Immature natural killer cell (primary cell): Measurements from ENCODE around the gene FKRP. TPM values are rescaled to one million over a fixed set of nuclear protein-coding genes. Genes with fewer than 3 reads are reported as not detected.

Experiments used
- DNase-seq, 3 donors: peaks; one replicate each; pipeline ENCODE4 v3.0.0; 2022; ENCODE audit warnings: mixed read lengths in 1 of 3
- H3K27ac Mint-ChIP-seq, 6 donors: one replicate each; pipeline ENCODE4 v1.8.0; 2020; ENCODE audit warnings: mixed read lengths in 6 of 6, mild to moderate bottlenecking in 5 of 6, inconsistent platforms in 4 of 6, moderate library complexity in 3 of 6
- H3K27me3 Mint-ChIP-seq, 3 donors: one replicate each; pipeline ENCODE4 v1.8.0; 2020 to 2021; ENCODE audit warnings: low read depth in 3 of 3, mild to moderate bottlenecking in 3 of 3, mixed read lengths in 3 of 3, moderate library complexity in 3 of 3, inconsistent platforms in 1 of 3
- H3K36me3 Mint-ChIP-seq, 3 donors: one replicate each; pipeline ENCODE4 v1.8.0; 2020; ENCODE audit warnings: mixed read lengths in 3 of 3, inconsistent platforms in 2 of 3, mild to moderate bottlenecking in 2 of 3
- H3K4me1 Mint-ChIP-seq, 2 donors: one replicate each; pipeline ENCODE4 v1.8.0; 2020; ENCODE audit warnings: inconsistent platforms in 2 of 2, mild to moderate bottlenecking in 2 of 2, mixed read lengths in 2 of 2, moderate library complexity in 1 of 2
- H3K4me3 Mint-ChIP-seq, 5 donors: one replicate each; pipeline ENCODE4 v1.8.0; 2020; ENCODE audit warnings: mild to moderate bottlenecking in 5 of 5, mixed read lengths in 5 of 5, inconsistent platforms in 3 of 5, moderate library complexity in 3 of 5
- H3K9me3 Mint-ChIP-seq, 6 donors: one replicate each; pipeline ENCODE4 v1.8.0; 2020; ENCODE audit warnings: mild to moderate bottlenecking in 6 of 6, mixed read lengths in 6 of 6, inconsistent platforms in 4 of 6, moderate library complexity in 3 of 6
- polyA plus RNA-seq, 3 donors: library from polyadenylated mRNA; unstranded; fragments of 300-500 nt; fragmentation: Illumina TruSeq; gene quantifications; one replicate each; pipeline ENCODE4 v1.2.3, GENCODE V29; 2021

FKRP gene
- polyA plus RNA-seq, 3 donors from 2014 or later, result 2.2 to 5.4 TPM; not detected in 1

GRCh38 chr19:46782355-46783019 is 36.6 kb downstream of the FKRP start:
- Mint-ChIP-seq H3K27ac (peak overlapping the region in 3 of 6 donors; percentile 34 to 65 (median 51)), H3K27me3 (peaks cover 0 to 6% (median 3%) of the 10 kb centered on the region in 3 donors), H3K4me3 (peak overlapping the region in 1 of 5 donors; percentile 13), H3K9me3 (no peaks in the 10 kb centered on the region), H3K4me1 (peaks cover 59 to 67% of the 10 kb centered on the region in 2 donors), H3K36me3 (peaks cover 3 to 10% (median 8%) of the 10 kb centered on the region in 3 donors)
- no peak for DNase-seq

- H3K27me3 Mint-ChIP-seq, result peaks cover 0 to 6% (median 5%) of the 10 kb centered on the region in 3 donors
- peaks cover 55 to 64% of the 10 kb centered on the region in 2 donors for H3K4me1 Mint-ChIP-seq
- DNase-seq, result no peak
- H3K36me3 Mint-ChIP-seq, result peaks cover 3 to 9% (median 8%) of the 10 kb centered on the region in 3 donors
- no peaks in the 10 kb centered on the region for H3K9me3 Mint-ChIP-seq
- H3K27ac Mint-ChIP-seq, result peak overlapping the region in 5 of 6 donors; percentile 74 to 93 (median 91)
- peak overlapping the region in 3 of 5 donors; percentile 46 to 96 (median 92) for H3K4me3 Mint-ChIP-seq
Observed at GRCh38 chr19:46783670-46784069, 37.8 kb downstream of the FKRP start.

GRCh38 chr19:46784262-46785053 is 38.6 kb downstream of the FKRP start:
- Mint-ChIP-seq H3K27ac (peak overlapping the region; percentile 74 to 93 (median 91)), H3K9me3 (no peaks in the 10 kb centered on the region), H3K4me1 (peaks cover 55 to 64% of the 10 kb centered on the region in 2 donors), H3K27me3 (peaks cover 0 to 6% (median 5%) of the 10 kb centered on the region in 3 donors), H3K36me3 (peaks cover 3 to 8% (median 7%) of the 10 kb centered on the region in 3 donors), H3K4me3 (peak overlapping the region; percentile 58 to 96 (median 92))
- peak in 2 of 3 donors; percentile 14 to 32 for DNase-seq

GRCh38 chr19:46785054-46785979 is 39.5 kb downstream of the FKRP start:
- no peak for DNase-seq
- Mint-ChIP-seq H3K4me1 (peaks cover 54 to 64% of the 10 kb centered on the region in 2 donors), H3K27me3 (peaks cover 0 to 6% (median 5%) of the 10 kb centered on the region in 3 donors), H3K4me3 (peak overlapping the region; percentile 87 to 96 (median 92)), H3K27ac (peak overlapping the region; percentile 86 to 93 (median 93)), H3K36me3 (peaks cover 3 to 8% (median 7%) of the 10 kb centered on the region in 3 donors), H3K9me3 (no peaks in the 10 kb centered on the region)

GRCh38 chr19:46785980-46786235 is 40.1 kb downstream of the FKRP start:
- Mint-ChIP-seq H3K4me3 (peak overlapping the region; percentile 87 to 96 (median 92)), H3K27ac (peak overlapping the region; percentile 86 to 93 (median 93)), H3K36me3 (peaks cover 3 to 8% (median 7%) of the 10 kb centered on the region in 3 donors), H3K4me1 (peaks cover 54 to 64% of the 10 kb centered on the region in 2 donors), H3K9me3 (no peaks in the 10 kb centered on the region), H3K27me3 (peaks cover 0 to 6% (median 5%) of the 10 kb centered on the region in 3 donors)
- no peak for DNase-seq

GRCh38 chr19:46786236-46787039 is 40.6 kb downstream of the FKRP start:
- peak; percentile 77 to 81 (median 77) for DNase-seq
- peak overlapping the region; percentile 86 to 93 (median 93) for H3K27ac Mint-ChIP-seq
- peaks cover 54 to 64% of the 10 kb centered on the region in 2 donors for H3K4me1 Mint-ChIP-seq
- H3K4me3 Mint-ChIP-seq, result peak overlapping the region; percentile 87 to 96 (median 92)
- no peaks in the 10 kb centered on the region for H3K9me3 Mint-ChIP-seq
- peaks cover 3 to 7% (median 6%) of the 10 kb centered on the region in 3 donors for H3K36me3 Mint-ChIP-seq
- H3K27me3 Mint-ChIP-seq, result peaks cover 0 to 6% (median 5%) of the 10 kb centered on the region in 3 donors

GRCh38 chr19:46787040-46787330 is 41.1 kb downstream of the FKRP start:
- Mint-ChIP-seq H3K36me3 (peaks cover 0 to 5% (median 4%) of the 10 kb centered on the region in 3 donors), H3K9me3 (no peaks in the 10 kb centered on the region), H3K27ac (peak overlapping the region; percentile 86 to 93 (median 93)), H3K4me3 (peak overlapping the region; percentile 87 to 96 (median 92)), H3K27me3 (peaks cover 0 to 6% (median 5%) of the 10 kb centered on the region in 3 donors), H3K4me1 (peaks cover 56 to 69% of the 10 kb centered on the region in 2 donors)
- no peak for DNase-seq

GRCh38 chr19:46787331-46788261 is 41.7 kb downstream of the FKRP start:
- Mint-ChIP-seq H3K36me3 (peaks cover 0 to 5% (median 4%) of the 10 kb centered on the region in 3 donors), H3K4me1 (peaks cover 61 to 73% of the 10 kb centered on the region in 2 donors)

GRCh38 chr19:46788262-46788967 is 42.6 kb downstream of the FKRP start, which contains the start of gene SLC1A5:
SLC1A5 (minus strand) TSS chr19:46788594; CDS start chr19:46787965, 629 bp downstream.
- H3K9me3 Mint-ChIP-seq, result no peaks in the 10 kb centered on the region
- peaks cover 0 to 6% (median 5%) of the 10 kb centered on the region in 3 donors for H3K27me3 Mint-ChIP-seq
- DNase-seq, result peak; percentile 90 to 94 (median 92)
- peak within 1 kb of the TSS; percentile 87 to 96 (median 92) for H3K4me3 Mint-ChIP-seq
- no peaks in the 10 kb centered on the region for H3K36me3 Mint-ChIP-seq
- H3K4me1 Mint-ChIP-seq, result peaks cover 60 to 67% of the 10 kb centered on the region in 2 donors
- H3K27ac Mint-ChIP-seq, result peak within 1 kb of the TSS; percentile 82 to 93 (median 92)

More at GRCh38 chr19:46787331-46788261, 41.7 kb downstream of the FKRP start:
- peak; percentile 20 to 34 (median 27) for DNase-seq
- Mint-ChIP-seq H3K27ac (peak overlapping the region; percentile 86 to 93 (median 93)), H3K27me3 (peaks cover 0 to 6% (median 5%) of the 10 kb centered on the region in 3 donors), H3K4me3 (peak overlapping the region; percentile 87 to 96 (median 92)), H3K9me3 (no peaks in the 10 kb centered on the region)

GRCh38 chr19:46788968-46789338 is 43.1 kb downstream of the FKRP start:
- peaks cover 56 to 62% of the 10 kb centered on the region in 2 donors for H3K4me1 Mint-ChIP-seq

GRCh38 chr19:46789371-46789770 is 43.5 kb downstream of the FKRP start:
- Mint-ChIP-seq H3K9me3 (no peaks in the 10 kb centered on the region), H3K36me3 (no peaks in the 10 kb centered on the region), H3K4me1 (peaks cover 52 to 58% of the 10 kb centered on the region in 2 donors), H3K27ac (peak overlapping the region in 3 of 6 donors; percentile 7 to 78 (median 74)), H3K4me3 (peak overlapping the region; percentile 24 to 96 (median 90)), H3K27me3 (peaks cover 0 to 6% (median 5%) of the 10 kb centered on the region in 3 donors)
- DNase-seq, result no peak

More at GRCh38 chr19:46788968-46789338, 43.1 kb downstream of the FKRP start:
- Mint-ChIP-seq H3K27ac (peak overlapping the region; percentile 23 to 88 (median 71)), H3K36me3 (no peaks in the 10 kb centered on the region), H3K9me3 (no peaks in the 10 kb centered on the region), H3K4me3 (peak overlapping the region; percentile 87 to 96 (median 92)), H3K27me3 (peaks cover 0 to 6% (median 5%) of the 10 kb centered on the region in 3 donors)
- no peak for DNase-seq
